Measurements from ENCODE around the gene SUSD6. TPM values are rescaled to one million over a fixed set of nuclear protein-coding genes. Genes with fewer than 3 reads are reported as not detected.
A peak's percentile ranks its signal among the peaks of the same experiment; 100 is the strongest.

The SUSD6 gene
- total and polyA plus RNA-seq, 12 donors = 5.9 to 46.3 (median 25.2) TPM

DNA sequence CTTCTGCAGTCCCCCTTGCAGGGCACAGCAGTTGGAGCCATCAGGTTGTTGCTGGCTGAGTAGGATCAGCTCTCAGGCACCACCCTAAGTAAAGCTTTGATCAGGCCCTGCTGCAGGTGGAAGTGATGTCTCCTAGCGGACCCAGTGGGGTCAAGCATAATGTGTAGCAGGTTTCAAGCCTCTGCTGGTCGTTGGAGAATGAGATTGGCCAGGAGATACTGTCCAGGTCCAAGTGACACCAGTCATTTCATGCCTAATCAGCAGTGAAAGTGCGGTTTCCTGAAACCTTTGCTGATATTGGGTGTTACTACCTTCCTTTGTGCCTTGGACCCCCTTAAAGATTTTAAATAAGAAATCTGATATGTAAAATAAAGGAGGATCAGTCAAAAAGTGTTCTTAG is 72.6 kb downstream of the SUSD6 start:
- Histone ChIP-seq H3K27ac (peak overlapping the region in 2 of 10 donors; percentile 45 to 70), H3K9me3 (no peaks in the 10 kb centered on the region), H3K4me1 (peaks cover 22 to 93% (median 79%) of the 10 kb centered on the region in 9 donors), H3K27me3 (no peaks in the 10 kb centered on the region), H3K36me3 (peaks cover 0 to 12% (median 0%) of the 10 kb centered on the region in 9 donors), H3K4me3 (no peak overlapping the region)
- no peak for ATAC-seq
- TF ChIP-seq, protein P1, sequence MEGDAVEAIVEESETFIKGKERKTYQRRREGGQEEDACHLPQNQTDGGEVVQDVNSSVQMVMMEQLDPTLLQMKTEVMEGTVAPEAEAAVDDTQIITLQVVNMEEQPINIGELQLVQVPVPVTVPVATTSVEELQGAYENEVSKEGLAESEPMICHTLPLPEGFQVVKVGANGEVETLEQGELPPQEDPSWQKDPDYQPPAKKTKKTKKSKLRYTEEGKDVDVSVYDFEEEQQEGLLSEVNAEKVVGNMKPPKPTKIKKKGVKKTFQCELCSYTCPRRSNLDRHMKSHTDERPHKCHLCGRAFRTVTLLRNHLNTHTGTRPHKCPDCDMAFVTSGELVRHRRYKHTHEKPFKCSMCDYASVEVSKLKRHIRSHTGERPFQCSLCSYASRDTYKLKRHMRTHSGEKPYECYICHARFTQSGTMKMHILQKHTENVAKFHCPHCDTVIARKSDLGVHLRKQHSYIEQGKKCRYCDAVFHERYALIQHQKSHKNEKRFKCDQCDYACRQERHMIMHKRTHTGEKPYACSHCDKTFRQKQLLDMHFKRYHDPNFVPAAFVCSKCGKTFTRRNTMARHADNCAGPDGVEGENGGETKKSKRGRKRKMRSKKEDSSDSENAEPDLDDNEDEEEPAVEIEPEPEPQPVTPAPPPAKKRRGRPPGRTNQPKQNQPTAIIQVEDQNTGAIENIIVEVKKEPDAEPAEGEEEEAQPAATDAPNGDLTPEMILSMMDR (IDR thresholded peaks at IDR 0.05) = no peak
- DNase-seq = no peak
- 74% methylated on average over 3 of the region's 3 CpGs for WGBS, 2 donors
- intact Hi-C loops (cut with DNase I) = no loop called here

DNA sequence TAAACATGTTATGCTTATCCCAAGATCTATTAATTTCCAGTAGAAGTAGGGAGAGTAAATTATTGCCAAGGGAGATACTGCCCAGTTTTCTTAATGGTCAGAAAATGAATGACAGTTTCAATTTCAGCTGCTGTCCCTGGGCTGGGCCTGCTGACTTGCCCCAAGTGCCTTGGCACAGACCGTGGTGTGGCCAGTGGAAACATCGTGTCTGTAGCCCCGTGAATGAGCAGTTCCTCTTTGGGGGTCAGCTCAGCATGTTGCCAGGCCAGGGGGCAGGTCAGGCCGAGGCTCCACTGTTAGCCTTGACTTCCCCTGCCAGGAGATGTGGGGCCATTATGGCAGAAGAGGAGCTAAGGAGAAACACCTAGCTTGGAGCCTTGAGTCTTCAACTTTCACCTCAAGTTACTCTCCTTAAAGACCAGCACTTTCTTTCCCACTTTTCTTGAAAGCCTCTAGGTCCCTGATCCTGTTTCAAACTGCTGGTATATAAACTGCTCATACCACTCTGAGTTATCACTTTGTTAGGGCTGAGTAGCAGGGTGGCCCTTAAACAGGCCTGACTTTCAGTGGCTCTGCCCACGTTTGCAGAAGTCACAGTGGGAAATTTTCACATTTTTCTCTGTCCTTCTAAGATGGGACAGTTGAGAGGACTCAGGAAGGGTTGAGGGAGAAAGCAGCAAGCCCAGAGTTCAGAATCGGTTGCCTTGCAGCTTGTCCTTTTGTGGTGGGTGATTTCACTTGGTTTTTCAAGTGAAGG is 73.2 kb downstream of the SUSD6 start:
- H3K27me3 ChIP-seq = no peaks in the 10 kb centered on the region
- peaks cover 22 to 95% (median 86%) of the 10 kb centered on the region in 9 donors for H3K4me1 ChIP-seq
- H3K4me3 ChIP-seq = no peak overlapping the region
- DNase-seq = no peak
- ATAC-seq = peak in 3 of 8 donors; percentile 37 to 42 (median 42)
- TF ChIP-seq, protein P1 (IDR thresholded peaks at IDR 0.05) = no peak
- intact Hi-C loops (cut with DNase I) = no loop called here
- WGBS, 2 donors = 61 to 65% methylated on average over 6 of the region's 6 CpGs
- H3K9me3 ChIP-seq = no peaks in the 10 kb centered on the region
- peaks cover 0 to 13% (median 0%) of the 10 kb centered on the region in 9 donors for H3K36me3 ChIP-seq
- peak overlapping the region in 2 of 10 donors; percentile 45 to 70 for H3K27ac ChIP-seq

DNA sequence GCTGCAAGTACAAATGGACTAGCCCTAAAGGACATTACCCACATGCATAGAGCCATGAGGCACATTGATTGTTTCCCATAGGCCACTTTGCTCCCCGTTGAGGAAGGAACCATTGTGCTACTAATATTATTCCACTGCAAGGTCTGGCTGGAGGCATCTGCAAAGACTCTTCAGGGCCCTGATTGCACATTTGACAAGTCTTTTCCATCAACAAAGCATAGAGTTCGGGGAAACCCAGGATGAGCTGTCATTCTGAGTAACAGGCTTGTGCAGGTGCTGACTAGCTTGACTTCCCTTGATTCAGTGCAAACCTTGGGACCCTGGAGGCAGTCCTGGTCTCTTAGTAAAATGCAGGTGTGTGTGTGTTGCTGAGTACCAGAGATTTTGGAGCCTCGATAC is 73.8 kb downstream of the SUSD6 start:
- intact Hi-C loops (cut with DNase I) = no loop called here
- ATAC-seq (peak in 6 of 8 donors; percentile 17 to 57 (median 28)), DNase-seq (no peak)
- Histone ChIP-seq H3K9me3 (no peaks in the 10 kb centered on the region), H3K27ac (peak overlapping the region in 2 of 10 donors; percentile 45 to 70), H3K36me3 (peaks cover 0 to 19% (median 0%) of the 10 kb centered on the region in 9 donors), H3K4me1 (peaks cover 22 to 96% (median 83%) of the 10 kb centered on the region in 9 donors), H3K4me3 (no peak overlapping the region), H3K27me3 (no peaks in the 10 kb centered on the region)
- WGBS, 2 donors = 53 to 61% methylated on average over 3 of the region's 3 CpGs
- TF ChIP-seq, protein P1 (IDR thresholded peaks at IDR 0.05) = no peak

DNA sequence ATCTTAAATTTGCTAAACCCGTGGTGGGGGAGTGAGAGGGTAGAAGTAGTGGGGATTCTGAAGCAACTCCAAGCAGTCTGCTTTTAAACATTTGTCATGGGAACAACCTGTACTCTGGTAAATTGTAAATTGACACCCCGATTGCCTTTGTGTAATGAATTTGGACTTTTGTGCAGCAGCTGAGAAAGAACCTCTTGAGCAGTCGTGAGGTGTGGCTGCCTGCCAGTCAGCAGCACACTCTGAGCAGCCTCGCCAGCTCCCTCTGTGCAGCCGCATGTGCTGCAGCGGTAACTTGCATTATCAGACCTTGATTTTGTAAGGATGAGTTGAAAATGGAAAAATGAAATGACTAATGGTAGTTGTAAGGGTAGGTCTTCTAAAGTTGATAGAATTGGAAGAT is 74.3 kb downstream of the SUSD6 start:
- H3K4me1 ChIP-seq = peaks cover 22 to 96% (median 79%) of the 10 kb centered on the region in 9 donors
- peaks cover 0 to 24% (median 0%) of the 10 kb centered on the region in 9 donors for H3K36me3 ChIP-seq
- H3K27me3 ChIP-seq = no peaks in the 10 kb centered on the region
- 15 to 17% methylated on average over 6 of the region's 6 CpGs for WGBS, 2 donors
- ATAC-seq = peak; percentile 60 to 87 (median 77)
- TF ChIP-seq, protein P1 (IDR thresholded peaks at IDR 0.05) = no peak
- H3K27ac ChIP-seq = peak overlapping the region in 2 of 10 donors; percentile 45 to 70
- H3K4me3 ChIP-seq = no peak overlapping the region
- intact Hi-C loops (cut with DNase I) = no loop called here
- H3K9me3 ChIP-seq = no peaks in the 10 kb centered on the region
- DNase-seq = peak; percentile 48 to 69
